HG03558 (cell line): ENCODE results near the gene TNRC6B.
"Not testable (repeated sequence)": the region's sequence is repeated elsewhere in the genome, so short reads cannot be mapped to it uniquely, and the experiment has no call there.

Experiments used
- ATAC-seq: cut with Tn5 transposase; IDR thresholded peaks from one replicate; pipeline ENCODE4 v1.9.1; 2021; ENCODE audit warnings: moderate number of reproducible peaks; ENCODE audit not compliant: unreplicated experiment; ENCODE audit errors: extremely low read depth

The TNRC6B gene

DNA sequence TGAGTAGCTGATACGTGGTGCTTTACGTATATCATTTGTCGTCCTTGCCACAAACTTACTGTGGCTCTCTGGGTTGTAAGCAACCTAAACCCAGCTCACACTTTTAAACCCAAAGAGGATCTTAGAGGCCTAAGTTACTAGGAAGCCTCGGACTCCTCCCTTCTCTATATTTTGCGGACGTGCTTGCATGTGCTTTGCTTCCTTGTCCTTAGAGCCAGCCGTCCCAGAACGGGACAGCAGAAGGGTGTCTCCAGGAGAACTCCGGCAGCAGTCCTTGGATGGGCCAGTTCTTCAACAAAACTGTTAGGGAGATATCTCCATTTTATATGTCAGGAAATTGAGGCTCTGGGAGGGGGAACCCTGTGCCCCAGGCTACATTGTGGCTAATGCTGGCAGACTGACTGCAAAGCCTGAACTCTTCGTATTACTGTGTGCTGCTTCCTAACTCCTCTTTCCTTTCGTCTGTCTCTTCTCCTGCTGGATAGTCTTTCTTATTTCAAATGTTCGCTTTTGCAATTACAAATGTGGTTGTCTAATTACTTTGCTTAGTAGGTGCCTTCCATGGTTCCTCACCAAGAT lies 33.8 kb downstream of the TNRC6B start:
- ATAC-seq = no peak

DNA sequence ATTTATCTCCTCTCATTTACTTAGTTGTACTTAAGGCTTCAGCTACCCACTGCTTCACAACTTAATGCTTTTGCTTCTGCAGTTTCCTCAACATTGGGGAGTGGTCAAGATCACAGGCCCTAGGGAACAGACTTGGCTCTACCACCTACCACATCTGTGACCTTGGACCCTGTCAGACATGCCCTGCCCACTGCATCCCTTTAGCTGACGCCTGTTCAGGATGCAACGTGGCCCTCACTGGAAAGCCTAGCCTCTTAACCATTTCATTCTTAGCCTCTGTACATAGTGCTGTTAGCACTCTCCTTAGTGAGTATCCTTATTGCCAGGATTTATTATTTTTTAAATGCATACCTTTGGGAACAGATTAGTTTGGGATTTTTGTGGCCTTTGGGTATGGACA lies 34.4 kb downstream of the TNRC6B start:
- ATAC-seq = no peak

- ATAC-seq = no peak
Observed at GRCh38 chr22:40213478-40213877, 35.8 kb downstream of the TNRC6B start.

DNA sequence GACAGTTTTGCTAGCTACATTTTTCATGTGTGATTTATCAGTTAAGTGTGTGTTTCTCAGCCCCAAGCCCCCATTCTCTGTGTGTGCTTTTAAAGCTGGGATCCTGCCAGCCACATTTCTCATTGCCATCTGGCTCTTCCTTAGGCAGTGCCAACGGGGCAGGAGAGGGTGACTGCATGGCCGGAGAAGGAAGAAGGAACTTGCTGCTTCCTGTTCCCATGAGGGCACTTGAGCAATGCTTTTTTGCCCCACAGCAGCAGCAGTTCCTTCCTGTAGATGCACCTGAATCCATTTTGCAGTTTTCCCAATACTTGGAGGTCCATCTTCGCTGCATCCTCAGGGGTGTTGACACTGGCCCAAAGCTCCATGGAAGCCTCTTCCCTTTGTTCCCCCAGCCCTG lies 37.5 kb downstream of the TNRC6B start:
- ATAC-seq = no peak

DNA sequence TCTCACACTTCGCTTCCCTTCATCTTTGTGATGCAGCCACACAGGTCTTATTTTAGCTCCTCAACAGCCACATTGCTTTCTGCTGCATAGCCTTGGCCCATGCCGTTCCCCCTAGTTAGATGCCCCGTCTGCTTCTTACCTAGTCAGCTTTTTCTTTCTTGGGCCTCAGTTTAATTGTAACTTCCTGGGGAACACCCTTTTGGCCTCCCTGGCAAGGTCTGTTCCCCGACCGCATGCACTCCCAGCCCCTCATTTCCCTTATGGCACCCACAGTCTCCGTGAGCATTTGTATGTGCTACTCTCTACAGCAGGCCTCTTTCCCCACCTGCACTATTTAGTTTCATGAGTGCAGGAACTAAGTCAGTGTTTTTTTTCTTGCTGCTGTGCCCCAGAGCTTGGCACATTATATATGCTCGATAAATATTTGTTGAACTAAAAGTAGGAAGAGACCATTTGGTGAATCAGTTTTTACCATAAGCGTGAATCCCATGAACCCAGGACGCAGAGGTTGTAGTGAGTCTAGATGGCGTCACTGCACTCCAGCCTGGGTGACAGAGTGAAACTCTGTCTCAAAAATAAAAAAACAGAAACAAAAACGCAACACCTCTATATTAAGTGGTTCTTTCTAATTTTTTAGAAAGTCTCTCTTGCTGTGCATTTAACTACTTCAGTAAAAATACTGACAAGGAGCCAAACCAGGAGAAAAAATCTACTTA lies 38.5 kb downstream of the TNRC6B start:
- ATAC-seq = no peak

GRCh38 chr22:40218152-40218551 lies 40.4 kb downstream of the TNRC6B start:
- no peak for ATAC-seq

- no peak for ATAC-seq
Observed at GRCh38 chr22:40218723-40219294, 41.1 kb downstream of the TNRC6B start.

DNA sequence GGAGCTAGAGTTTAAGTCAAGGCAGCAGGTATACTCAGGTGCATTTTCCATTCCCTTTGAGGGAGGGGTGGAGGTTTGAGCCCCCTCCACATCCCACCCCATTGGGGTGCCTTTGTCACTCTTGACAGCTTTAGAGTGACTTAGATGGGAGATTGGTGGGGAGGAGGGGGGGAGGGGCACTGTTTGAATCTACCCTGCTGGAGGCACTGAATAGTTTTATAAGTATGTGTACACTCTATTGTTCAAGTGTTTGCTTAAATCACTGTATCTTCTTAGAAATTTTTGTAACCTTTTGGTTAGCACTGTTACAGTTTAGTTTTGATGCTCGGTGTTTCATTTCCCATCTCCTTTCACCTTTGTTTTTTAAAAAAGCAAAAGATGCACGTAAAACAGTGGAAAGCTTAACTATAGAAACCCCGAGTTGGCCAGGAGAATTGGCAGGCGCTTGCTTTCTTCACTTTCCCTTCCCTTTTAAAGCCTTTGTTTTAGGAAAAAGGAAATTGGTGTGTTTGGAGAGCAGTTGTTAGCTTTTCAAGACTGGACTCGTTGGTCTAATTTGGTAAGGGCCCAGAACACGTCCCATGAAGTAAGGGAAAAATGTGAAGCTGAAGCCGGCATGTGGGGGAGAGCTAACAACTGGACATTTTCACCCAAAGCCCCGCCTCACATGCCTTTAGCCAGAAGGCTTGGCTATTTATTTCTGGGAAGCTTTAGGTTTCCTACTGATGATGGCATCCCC lies 42.8 kb downstream of the TNRC6B start:
- no peak for ATAC-seq

DNA sequence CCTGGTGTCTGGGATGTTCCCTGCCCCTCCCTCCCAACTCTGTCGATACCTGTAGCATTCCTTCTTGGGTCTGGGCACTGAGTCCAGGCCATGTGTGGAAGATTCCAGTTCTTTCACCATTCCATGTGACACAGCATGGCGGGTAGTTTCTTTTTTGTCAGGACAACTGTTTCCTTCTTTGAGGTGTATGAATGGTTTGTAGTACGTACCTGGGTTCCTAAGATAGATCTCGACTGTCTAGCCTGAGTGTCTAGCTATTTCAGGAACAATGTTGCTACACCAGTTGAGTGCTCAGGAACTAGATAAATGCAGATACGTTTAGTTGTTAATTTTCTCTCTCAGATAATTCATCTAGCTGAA lies 43.3 kb downstream of the TNRC6B start:
- ATAC-seq = no peak

GRCh38 chr22:40222979-40223378 lies 45.3 kb downstream of the TNRC6B start:
- not testable (repeated sequence) for ATAC-seq

- ATAC-seq = no peak
Observed at GRCh38 chr22:40224702-40225101, 47.0 kb downstream of the TNRC6B start.

- no peak for ATAC-seq
Observed at GRCh38 chr22:40226620-40227019, 48.9 kb downstream of the TNRC6B start.

GRCh38 chr22:40231618-40232313 lies 54.0 kb downstream of the TNRC6B start:
- no peak for ATAC-seq

DNA sequence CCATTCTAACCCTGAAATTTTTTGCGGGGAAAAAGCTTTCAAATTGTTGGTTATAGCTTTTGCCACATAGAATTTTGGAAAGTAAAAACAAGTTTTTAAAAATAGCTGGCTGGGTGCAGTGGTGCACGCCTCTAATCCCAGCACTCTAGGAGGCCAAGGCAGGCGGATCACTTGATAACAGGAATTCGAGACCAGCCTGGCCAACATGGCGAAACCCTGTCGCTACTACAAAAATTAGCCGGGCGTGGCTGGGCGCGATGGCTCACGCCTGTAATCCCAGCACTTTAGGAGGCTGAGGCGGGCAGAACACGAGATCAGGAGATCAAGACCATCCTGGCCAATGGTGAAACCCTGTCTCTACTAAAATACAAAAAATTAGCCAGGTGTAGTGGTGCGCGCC lies 54.9 kb downstream of the TNRC6B start:
- no peak for ATAC-seq

GRCh38 chr22:40233886-40234285 lies 56.2 kb downstream of the TNRC6B start:
- no peak for ATAC-seq

GRCh38 chr22:40234658-40235057 lies 56.9 kb downstream of the TNRC6B start:
- no peak for ATAC-seq

DNA sequence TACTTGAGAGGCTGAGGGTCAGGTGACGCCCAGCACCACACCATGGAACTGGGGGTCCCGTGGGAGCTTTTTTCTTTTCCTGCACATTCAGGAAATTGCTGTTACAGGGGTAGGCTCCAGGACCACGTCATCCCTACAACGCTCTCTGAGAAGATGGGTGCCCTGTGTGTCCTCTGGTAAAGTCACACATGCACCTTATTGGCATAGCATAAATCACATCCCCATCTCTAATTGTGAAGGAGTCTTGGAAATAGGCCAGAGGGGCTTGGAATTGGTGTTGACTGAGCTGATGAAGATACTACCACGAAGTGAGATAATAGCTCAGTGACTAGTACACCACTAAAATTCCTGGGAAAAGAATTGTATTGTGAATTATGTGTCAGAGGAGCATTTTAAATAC lies 57.6 kb downstream of the TNRC6B start:
- no peak for ATAC-seq

DNA sequence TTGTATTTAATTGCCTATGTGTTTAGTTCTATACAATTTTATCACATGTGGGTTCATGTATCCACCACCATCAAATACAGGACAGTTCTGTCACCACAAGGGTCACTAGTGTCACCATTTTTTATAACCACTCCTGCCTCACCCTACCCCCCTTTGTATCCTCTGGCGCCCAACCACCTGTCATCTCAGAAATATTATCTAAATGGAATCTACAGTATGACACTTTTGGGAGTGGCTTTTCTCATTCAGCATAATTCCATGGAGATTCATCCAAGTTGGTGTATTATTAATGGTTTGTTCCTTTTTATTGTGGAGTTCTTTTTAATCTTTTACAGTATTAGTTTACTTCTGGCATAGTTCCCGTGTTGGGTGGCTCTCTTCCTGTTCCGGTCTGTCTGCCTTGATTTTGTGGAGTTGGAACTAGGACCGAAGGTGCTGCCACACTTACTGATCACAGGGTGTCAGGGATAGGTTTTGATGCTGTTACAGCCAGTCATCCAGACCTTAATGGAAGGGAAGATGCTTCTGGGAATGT lies 58.5 kb downstream of the TNRC6B start:
- ATAC-seq = no peak

DNA sequence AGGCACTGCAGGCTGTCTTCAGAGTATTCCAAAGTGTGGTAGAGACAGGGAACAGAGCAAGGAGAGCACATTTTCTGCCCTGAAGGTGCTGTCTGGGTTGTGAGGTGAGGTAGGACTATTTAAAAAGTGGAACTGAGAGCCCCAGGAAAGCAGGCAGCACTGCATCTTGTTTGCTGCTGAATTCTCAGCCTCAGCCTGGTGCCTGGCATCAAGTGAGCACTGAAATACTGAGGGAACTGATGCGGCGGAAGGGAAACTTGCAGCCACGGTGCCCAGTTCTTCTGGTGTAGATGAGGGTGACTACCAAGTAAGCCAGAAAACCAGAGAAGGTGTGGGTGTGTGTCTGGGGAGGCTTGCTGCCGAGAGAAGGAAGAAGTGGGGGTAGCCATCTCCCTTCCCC lies 59.5 kb downstream of the TNRC6B start:
- ATAC-seq = no peak

- ATAC-seq = no peak
Observed at GRCh38 chr22:40237788-40238424, 60.2 kb downstream of the TNRC6B start.
